ENCODE data around the gene CLCNKA.

CLCNKA gene

GRCh38 chr1:16043521-16043920 is 21.7 kb downstream of the CLCNKA start, which contains the start of gene CLCNKB:
Gene CLCNKB (plus strand): TSS chr1:16043782. CDS start chr1:16044493, 711 bp downstream.
- Histone ChIP-seq H3K4me3 (ENCODE audit: low read length) (no peak within 1 kb of the TSS), H3F3A (ENCODE audit: insufficient read depth, low read length) (no peaks in the 10 kb centered on the region), H3K79me2 (ENCODE audit: low read length) (no peaks in the 10 kb centered on the region), H3K9me2 (replicated peaks; ENCODE audit: insufficient read depth, low read length) (no peaks in the 10 kb centered on the region), H3K36me3 (replicated peaks; ENCODE audit: insufficient read depth, low read length) (no peaks in the 10 kb centered on the region), H3K27me3 (replicated peaks; ENCODE audit: insufficient read depth, low read length) (peaks cover 79% of the 10 kb centered on the region), H2AFZ (ENCODE audit: low read length) (no peak within 1 kb of the TSS), H3K4me2 (ENCODE audit: low read depth, low read length) (no peak within 1 kb of the TSS), H3K4me1 (ENCODE audit: low read length) (no peaks in the 10 kb centered on the region), H3K27ac (ENCODE audit: low read length) (no peak within 1 kb of the TSS), H4K20me1 (ENCODE audit: insufficient read depth, low read length) (no peaks in the 10 kb centered on the region), H3K9me3 (replicated peaks; ENCODE audit: insufficient read depth, low read length) (no peaks in the 10 kb centered on the region), H3K9ac (ENCODE audit: low read length) (no peak within 1 kb of the TSS)
- TF ChIP-seq EZH2 (optimal IDR thresholded peaks at IDR 0.05; ENCODE audit: low read depth, low read length): no peak
- TF ChIP-seq EZH2phosphoT487 (IDR thresholded peaks at IDR 0.05; ENCODE audit: low read length): no peak
- TF ChIP-seq CTCF (IDR thresholded peaks at IDR 0.05; ENCODE audit: low read length): no peak
- no peak for DNase-seq

- no peaks in the 10 kb centered on the region for H3K4me1 ChIP-seq (ENCODE audit: low read length)
- H3K27ac ChIP-seq (ENCODE audit: low read length): no peak overlapping the region
- no peaks in the 10 kb centered on the region for H3K9me3 ChIP-seq (replicated peaks; ENCODE audit: insufficient read depth, low read length)
- no peaks in the 10 kb centered on the region for H3K9me2 ChIP-seq (replicated peaks; ENCODE audit: insufficient read depth, low read length)
- H3K4me3 ChIP-seq (ENCODE audit: low read length): no peak overlapping the region
- H3F3A ChIP-seq (ENCODE audit: insufficient read depth, low read length): no peaks in the 10 kb centered on the region
- peaks cover 79% of the 10 kb centered on the region for H3K27me3 ChIP-seq (replicated peaks; ENCODE audit: insufficient read depth, low read length)
- no peak for TF ChIP-seq EZH2 (optimal IDR thresholded peaks at IDR 0.05; ENCODE audit: low read depth, low read length)
- TF ChIP-seq EZH2phosphoT487 (IDR thresholded peaks at IDR 0.05; ENCODE audit: low read length): no peak
- no peak for TF ChIP-seq CTCF (IDR thresholded peaks at IDR 0.05; ENCODE audit: low read length)
- no peak overlapping the region for H3K4me2 ChIP-seq (ENCODE audit: low read depth, low read length)
- no peaks in the 10 kb centered on the region for H4K20me1 ChIP-seq (ENCODE audit: insufficient read depth, low read length)
- H2AFZ ChIP-seq (ENCODE audit: low read length): no peak overlapping the region
- no peak overlapping the region for H3K9ac ChIP-seq (ENCODE audit: low read length)
- H3K79me2 ChIP-seq (ENCODE audit: low read length): no peaks in the 10 kb centered on the region
- DNase-seq: no peak
- no peaks in the 10 kb centered on the region for H3K36me3 ChIP-seq (replicated peaks; ENCODE audit: insufficient read depth, low read length)
Measured at GRCh38 chr1:16043950-16044349, 22.1 kb downstream of the CLCNKA start.

GRCh38 chr1:16046842-16047241 is 25.0 kb downstream of the CLCNKA start:
- H3K9ac ChIP-seq (ENCODE audit: low read length): no peak overlapping the region
- no peak for DNase-seq
- no peaks in the 10 kb centered on the region for H3K9me3 ChIP-seq (replicated peaks; ENCODE audit: insufficient read depth, low read length)
- H4K20me1 ChIP-seq (ENCODE audit: insufficient read depth, low read length): no peaks in the 10 kb centered on the region
- no peaks in the 10 kb centered on the region for H3K9me2 ChIP-seq (replicated peaks; ENCODE audit: insufficient read depth, low read length)
- H3F3A ChIP-seq (ENCODE audit: insufficient read depth, low read length): no peaks in the 10 kb centered on the region
- no peaks in the 10 kb centered on the region for H3K36me3 ChIP-seq (replicated peaks; ENCODE audit: insufficient read depth, low read length)
- H3K4me2 ChIP-seq (ENCODE audit: low read depth, low read length): no peak overlapping the region
- H3K4me1 ChIP-seq (ENCODE audit: low read length): no peaks in the 10 kb centered on the region
- H3K4me3 ChIP-seq (ENCODE audit: low read length): no peak overlapping the region
- no peak overlapping the region for H3K27ac ChIP-seq (ENCODE audit: low read length)
- no peak overlapping the region for H2AFZ ChIP-seq (ENCODE audit: low read length)
- no peak for TF ChIP-seq EZH2 (optimal IDR thresholded peaks at IDR 0.05; ENCODE audit: low read depth, low read length)
- no peak for TF ChIP-seq CTCF (IDR thresholded peaks at IDR 0.05; ENCODE audit: low read length)
- TF ChIP-seq EZH2phosphoT487 (IDR thresholded peaks at IDR 0.05; ENCODE audit: low read length): no peak
- no peaks in the 10 kb centered on the region for H3K79me2 ChIP-seq (ENCODE audit: low read length)
- H3K27me3 ChIP-seq (replicated peaks; ENCODE audit: insufficient read depth, low read length): peaks cover 85% of the 10 kb centered on the region
